Fibroblast of lung (primary cell): ENCODE results near the gene FADS2. TPM values are rescaled to one million over a fixed set of nuclear protein-coding genes. Genes with fewer than 3 reads are reported as not detected.

Experiments
- DNase-seq, 2 donors: peaks; one replicate each; pipeline versions ENCODE4 v3.0.0 to v3.0.0-alpha.2; 2010; ENCODE audit warnings: low read depth in 2 of 2
- H2AFZ ChIP-seq: 2 replicates; pipeline ENCODE4 v1.5.1; 2012; ENCODE audit warnings: low read length, control low read depth, inconsistent platforms
- H3K27ac ChIP-seq: 2 replicates; pipeline ENCODE4 v1.5.1; 2011; ENCODE audit warnings: low read length, control low read depth; ENCODE audit not compliant: insufficient read depth
- H3K27me3 ChIP-seq: 2 replicates; pipeline ENCODE4 v1.5.1; 2011; ENCODE audit warnings: mild to moderate bottlenecking, low read length; ENCODE audit not compliant: control insufficient read depth, insufficient read depth
- H3K36me3 ChIP-seq: 2 replicates; pipeline ENCODE4 v1.5.1; 2011; ENCODE audit warnings: low read length; ENCODE audit not compliant: control insufficient read depth, insufficient read depth
- H3K4me1 ChIP-seq: 2 replicates; pipeline ENCODE4 v1.5.1; 2011; ENCODE audit warnings: low read length; ENCODE audit not compliant: control insufficient read depth, insufficient read depth; ENCODE audit errors: extremely low read depth
- H3K4me2 ChIP-seq: 2 replicates; pipeline ENCODE4 v1.5.1; 2011; ENCODE audit warnings: low read length, control low read depth; ENCODE audit not compliant: insufficient read depth; ENCODE audit errors: extremely low read depth
- H3K4me3 ChIP-seq, 4 experiments: fragments of 200-600 bp in 1 of 4; sonication (generic) in 1 of 4; replicated peaks in 1 of 4; 2 replicates each; pipeline ENCODE4 v1.5.1; 2011 to 2016; ENCODE audit warnings: low read length in 4 of 4, low read depth in 3 of 4, mild to moderate bottlenecking in 3 of 4, control low read depth in 2 of 4, inconsistent platforms in 1 of 4, mixed read lengths in 1 of 4; ENCODE audit not compliant: insufficient read depth in 1 of 4; ENCODE audit errors: control extremely low read depth in 1 of 4
- H3K79me2 ChIP-seq: 2 replicates; pipeline ENCODE4 v1.5.1; 2012; ENCODE audit warnings: mild to moderate bottlenecking, low read length, inconsistent platforms; ENCODE audit not compliant: control insufficient read depth, insufficient read depth
- H3K9ac ChIP-seq: 2 replicates; pipeline ENCODE4 v1.5.1; 2011; ENCODE audit warnings: mild to moderate bottlenecking, low read length, control low read depth; ENCODE audit not compliant: insufficient read depth
- H3K9me3 ChIP-seq: 2 replicates; pipeline ENCODE4 v1.5.1; 2012; ENCODE audit warnings: low read depth, low read length; ENCODE audit not compliant: control insufficient read depth, insufficient read depth
- H4K20me1 ChIP-seq: 2 replicates; pipeline ENCODE4 v1.5.1; 2011; ENCODE audit warnings: low read length; ENCODE audit not compliant: control insufficient read depth, insufficient read depth; ENCODE audit errors: extremely low read depth
- CTCF ChIP-seq, 2 donors: IDR thresholded peaks in 1 of 2; conservative IDR thresholded peaks in 1 of 2; 1 replicate in 1 of 2; 2 replicates in 1 of 2; pipeline ENCODE4 v1.5.1; 2011 to 2012; ENCODE audit warnings: low read length in 2 of 2, control low read depth in 1 of 2, inconsistent platforms in 1 of 2, low read depth in 1 of 2, mild to moderate bottlenecking in 1 of 2
- EZH2 ChIP-seq: IDR thresholded peaks from 2 replicates; pipeline ENCODE4 v1.5.1; 2012; ENCODE audit warnings: low read length, control low read depth, mild to moderate bottlenecking; ENCODE audit errors: missing control alignments
- polyA plus RNA-seq, 2 donors: library from polyadenylated mRNA; depleted of rRNA in 1 of 2; stranded (reverse) in 1 of 2; unstranded in 1 of 2; fragments of >200 nt; gene quantifications; 2 replicates each; pipeline ENCODE4 v1.2.1, GENCODE V29; 2011 to 2012; ENCODE audit warnings: missing spikeins in 1 of 2
- total RNA-seq: library from RNA; depleted of rRNA; stranded (reverse); fragments of >200 nt; gene quantifications from 2 replicates; pipeline ENCODE4 v1.2.1, GENCODE V29; 2014

Gene FADS2
- total and polyA plus RNA-seq, 2 donors (not counting 1 experiment from before 2014, with no cell fraction given), result 418 to 932 TPM

DNA sequence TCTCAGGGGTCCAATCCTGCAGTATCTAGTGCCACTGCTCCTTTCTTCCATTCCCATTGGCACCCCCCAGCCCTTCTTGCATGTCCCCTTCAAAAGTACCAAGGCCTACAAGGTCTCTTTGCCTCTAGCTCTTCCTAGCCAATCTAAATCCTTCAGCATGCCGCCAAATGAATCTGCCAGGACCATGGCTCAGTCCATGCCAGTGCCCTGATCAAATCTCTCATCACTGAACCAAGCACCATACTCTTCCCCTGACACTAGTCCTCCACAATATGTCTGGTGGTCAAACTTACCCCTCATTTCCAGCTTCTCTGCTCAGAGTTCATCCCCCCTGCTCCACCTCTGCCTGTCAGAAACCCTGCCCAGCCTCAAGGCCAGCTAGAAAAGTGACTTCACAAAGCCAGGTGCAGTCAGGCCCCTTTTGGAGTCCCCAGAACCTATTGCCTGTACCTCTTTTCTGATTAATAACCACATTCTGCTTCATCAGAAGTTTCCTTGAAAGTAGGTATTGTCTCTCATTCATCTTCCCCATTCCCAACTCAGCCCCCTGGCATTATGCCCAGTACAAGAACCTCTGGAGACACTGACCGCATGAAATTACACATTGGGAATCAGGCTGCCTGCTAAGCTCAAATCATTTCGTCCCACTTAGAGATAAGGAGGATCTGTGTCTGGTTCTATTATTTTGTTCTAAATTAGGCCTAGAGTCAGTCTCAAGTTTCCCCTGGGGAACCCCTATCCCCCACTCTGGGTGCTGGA, 24.0 kb upstream of the FADS2 start:
- peaks cover 23% of the 10 kb centered on the region for H3K36me3 ChIP-seq
- no peak overlapping the region for H3K4me3 ChIP-seq
- no peaks in the 10 kb centered on the region for H3K27me3 ChIP-seq
- TF ChIP-seq CTCF (conservative IDR thresholded peaks at IDR 0.05 in 1 of 2, IDR thresholded peaks at IDR 0.05 in 1 of 2; ENCODE audit: low read depth in 1 of 2, low read length in 2 of 2) (no peak), EZH2 (no peak)
- no peak overlapping the region for H3K4me2 ChIP-seq
- H4K20me1 ChIP-seq, result no peaks in the 10 kb centered on the region
- no peak overlapping the region for H3K9ac ChIP-seq
- no peak overlapping the region for H3K27ac ChIP-seq
- H2AFZ ChIP-seq, result no peak overlapping the region
- H3K9me3 ChIP-seq, result no peaks in the 10 kb centered on the region
- H3K4me1 ChIP-seq, result peaks cover 3% of the 10 kb centered on the region
- DNase-seq, result peak; percentile 28 to 66
- H3K79me2 ChIP-seq, result peaks cover 5% of the 10 kb centered on the region

GRCh38 chr11:61805146-61805545, 23.0 kb upstream of the FADS2 start:
- no peak overlapping the region for H2AFZ ChIP-seq
- H3K27me3 ChIP-seq, result no peaks in the 10 kb centered on the region
- no peaks in the 10 kb centered on the region for H3K79me2 ChIP-seq
- H3K4me3 ChIP-seq, result no peak overlapping the region
- no peaks in the 10 kb centered on the region for H4K20me1 ChIP-seq
- no peak for DNase-seq
- no peak for TF ChIP-seq EZH2
- H3K27ac ChIP-seq, result no peak overlapping the region
- H3K4me1 ChIP-seq, result peaks cover 3% of the 10 kb centered on the region
- H3K9me3 ChIP-seq, result no peaks in the 10 kb centered on the region
- H3K36me3 ChIP-seq, result peaks cover 29% of the 10 kb centered on the region
- H3K4me2 ChIP-seq, result no peak overlapping the region
- no peak overlapping the region for H3K9ac ChIP-seq

DNA sequence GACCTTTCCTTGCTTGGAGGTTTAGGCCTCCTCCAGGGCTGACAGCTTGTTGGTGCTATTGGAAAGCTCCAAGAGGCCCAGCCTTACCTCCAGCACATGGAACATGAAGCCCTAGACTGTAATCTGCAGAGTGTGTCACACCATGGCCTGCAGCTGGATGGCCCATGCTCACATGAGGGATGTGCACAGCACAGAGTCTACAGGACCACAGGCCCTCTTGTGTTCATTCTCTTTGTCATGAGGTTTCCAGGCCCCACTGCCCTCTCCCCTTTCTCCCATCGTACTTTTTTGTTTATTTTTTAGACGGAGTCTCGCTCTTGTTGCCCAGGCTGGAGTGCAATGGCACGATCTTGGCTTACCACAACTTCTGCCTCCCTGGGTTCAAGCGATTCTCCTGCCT, 21.3 kb upstream of the FADS2 start:
- Histone ChIP-seq H3K4me1 (no peaks in the 10 kb centered on the region), H3K4me3 (no peak overlapping the region), H3K9me3 (no peaks in the 10 kb centered on the region), H3K36me3 (peaks cover 34% of the 10 kb centered on the region), H3K9ac (no peak overlapping the region), H3K4me2 (no peak overlapping the region), H4K20me1 (no peaks in the 10 kb centered on the region), H3K79me2 (no peaks in the 10 kb centered on the region), H3K27me3 (no peaks in the 10 kb centered on the region), H2AFZ (no peak overlapping the region), H3K27ac (no peak overlapping the region)
- DNase-seq, result no peak
- TF ChIP-seq CTCF (conservative IDR thresholded peaks at IDR 0.05 in 1 of 2, IDR thresholded peaks at IDR 0.05 in 1 of 2; ENCODE audit: low read depth in 1 of 2, low read length in 2 of 2) (no peak), EZH2 (no peak)
